NCI-H1694 (cell line): ENCODE results near the gene ITPR1.

Experiments
- DNase-seq: peaks from one replicate; lab custom pipeline; 2025; lab: John Stamatoyannopoulos, UW

Gene ITPR1

GRCh38 chr3:4686619-4687018 is 193.5 kb downstream of the ITPR1 start:
- DNase-seq = no peak

GRCh38 chr3:4687167-4687566 is 194.0 kb downstream of the ITPR1 start:
- no peak for DNase-seq

GRCh38 chr3:4687596-4687995 is 194.4 kb downstream of the ITPR1 start:
- DNase-seq = no peak

GRCh38 chr3:4688411-4688810 is 195.3 kb downstream of the ITPR1 start:
- no peak for DNase-seq

DNA sequence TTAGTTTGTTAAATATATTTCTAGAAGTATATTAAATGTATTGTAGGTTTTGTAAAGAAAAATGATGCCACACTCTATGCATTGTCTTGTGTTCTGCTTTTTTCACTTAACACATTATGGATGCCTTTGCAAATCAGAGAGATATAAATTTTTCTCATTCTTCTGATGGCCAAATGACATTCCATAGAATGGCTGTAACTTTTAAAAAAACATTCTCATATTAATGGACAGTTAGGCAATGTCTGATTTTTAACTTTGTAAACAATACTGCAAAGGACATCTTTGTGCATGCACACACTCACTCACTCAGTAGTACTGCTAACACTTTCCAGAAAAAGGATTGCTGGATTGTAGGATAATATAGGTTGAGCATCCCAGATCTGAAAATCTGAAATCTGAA is 195.9 kb downstream of the ITPR1 start:
- DNase-seq = no peak

- DNase-seq = no peak
These were observed 197.1 kb downstream of the ITPR1 start for GRCh38 chr3:4690277-4690676.

DNA sequence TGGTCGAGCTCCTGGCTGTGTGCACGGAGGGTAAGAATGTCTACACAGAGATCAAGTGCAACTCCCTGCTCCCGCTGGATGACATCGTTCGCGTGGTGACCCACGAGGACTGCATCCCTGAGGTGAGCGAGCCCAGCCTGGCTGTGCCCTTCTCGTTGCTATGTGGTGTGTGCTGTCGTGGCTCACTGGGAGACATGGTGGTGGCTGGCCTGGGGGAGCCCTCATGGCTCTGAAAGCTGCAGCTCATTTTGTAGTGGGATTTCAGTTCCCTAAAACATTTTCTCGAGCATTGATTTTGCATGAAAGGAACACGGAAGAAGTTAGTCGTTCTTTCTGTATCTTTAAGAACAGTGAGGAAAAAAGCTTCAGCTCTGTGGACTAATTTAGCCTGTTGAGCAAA is 200.5 kb downstream of the ITPR1 start:
- DNase-seq = no peak

GRCh38 chr3:4695846-4696245 is 202.7 kb downstream of the ITPR1 start:
- DNase-seq = no peak

DNA sequence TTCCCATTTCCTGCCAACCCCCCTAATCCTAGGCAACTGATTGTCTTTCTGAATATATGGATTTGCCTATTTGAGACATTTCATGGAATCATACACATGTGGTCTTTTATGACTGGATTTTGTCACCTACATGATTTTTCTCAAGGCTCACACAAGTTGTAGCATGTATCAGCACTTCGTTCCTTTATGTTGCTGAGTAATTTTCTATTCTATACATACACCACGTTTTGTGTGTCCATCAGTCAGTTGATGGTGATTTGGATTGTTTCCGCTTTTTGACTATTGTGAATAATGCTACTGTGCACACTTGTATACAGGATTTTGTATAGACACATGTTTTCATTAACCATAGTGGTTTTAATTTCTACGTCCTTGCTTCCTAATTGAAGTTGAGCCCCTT is 203.1 kb downstream of the ITPR1 start:
- DNase-seq = no peak

GRCh38 chr3:4698125-4698821 is 205.1 kb downstream of the ITPR1 start:
- no peak for DNase-seq

- DNase-seq = no peak
These were observed 209.9 kb downstream of the ITPR1 start for GRCh38 chr3:4703054-4703480.

GRCh38 chr3:4704552-4704951 is 211.4 kb downstream of the ITPR1 start:
- no peak for DNase-seq

DNA sequence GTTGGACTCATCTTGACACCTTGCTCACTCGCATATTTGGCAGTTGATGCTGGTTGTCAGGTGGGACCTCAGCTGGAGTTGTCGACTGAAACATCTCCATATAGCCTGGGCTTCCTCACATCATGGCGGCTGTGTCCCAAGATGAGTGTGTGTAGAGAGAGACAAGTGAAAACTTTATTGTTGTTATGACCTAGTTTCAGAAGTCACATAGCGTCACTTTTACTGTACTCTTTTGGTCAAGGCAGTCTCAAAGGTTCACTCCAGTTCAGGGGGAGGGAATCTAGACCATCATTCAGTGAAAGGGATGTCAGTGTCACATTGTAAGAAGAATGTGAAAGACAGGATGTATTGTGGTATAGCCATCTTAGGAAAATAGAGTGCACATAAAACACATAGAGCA is 214.2 kb downstream of the ITPR1 start:
- no peak for DNase-seq

- DNase-seq = no peak
These were observed 215.1 kb downstream of the ITPR1 start for GRCh38 chr3:4708230-4708629.

DNA sequence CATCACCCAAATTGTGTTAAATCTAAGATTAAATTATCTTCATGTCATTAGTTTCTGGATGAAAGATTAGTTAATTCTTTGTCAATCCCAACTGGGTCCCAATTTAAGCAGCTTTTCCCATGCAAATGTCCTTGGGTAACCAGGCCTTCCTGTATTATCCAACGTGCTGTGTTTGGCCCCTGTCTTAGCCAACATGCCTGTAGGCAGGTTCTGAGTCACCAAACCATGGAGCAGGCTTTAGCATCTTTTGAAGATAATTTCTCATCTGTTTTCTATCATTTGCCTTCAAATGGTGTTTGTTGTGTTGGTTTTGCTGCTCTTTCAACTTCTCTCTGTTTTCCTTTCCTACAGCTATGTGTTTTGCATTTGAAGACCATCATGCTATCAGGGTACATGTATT is 216.2 kb downstream of the ITPR1 start:
- DNase-seq = no peak

DNA sequence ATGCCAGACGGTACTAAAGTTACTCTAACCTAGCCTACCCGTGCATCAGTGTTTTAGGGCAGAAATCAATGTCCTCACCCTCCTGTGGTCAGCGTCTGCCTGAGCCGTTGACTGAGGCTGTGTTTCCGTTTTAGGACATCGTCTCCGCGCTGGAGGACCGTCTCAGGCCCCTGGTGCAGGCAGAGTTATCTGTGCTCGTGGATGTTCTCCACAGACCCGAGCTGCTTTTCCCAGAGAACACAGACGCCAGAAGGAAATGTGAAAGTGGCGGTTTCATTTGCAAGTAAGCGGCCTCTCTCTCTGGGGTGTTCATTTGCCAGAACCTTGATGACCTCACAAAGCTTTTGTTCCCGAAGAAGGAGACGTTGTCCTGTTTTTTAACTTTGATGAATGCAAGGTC is 217.0 kb downstream of the ITPR1 start:
- DNase-seq = no peak

DNA sequence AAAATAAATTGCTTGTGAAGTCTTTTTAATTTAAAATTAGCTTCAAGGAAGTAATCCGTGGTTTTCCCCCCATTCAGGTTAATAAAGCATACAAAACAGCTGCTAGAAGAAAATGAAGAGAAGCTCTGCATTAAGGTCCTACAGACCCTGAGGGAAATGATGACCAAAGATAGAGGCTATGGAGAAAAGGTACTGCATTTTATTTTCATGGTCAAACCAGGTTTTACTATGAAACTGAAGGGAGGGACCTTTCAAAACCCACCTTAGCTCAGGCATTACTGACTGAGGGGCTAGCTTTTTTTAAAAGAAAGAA is 218.5 kb downstream of the ITPR1 start:
- DNase-seq = no peak

DNA sequence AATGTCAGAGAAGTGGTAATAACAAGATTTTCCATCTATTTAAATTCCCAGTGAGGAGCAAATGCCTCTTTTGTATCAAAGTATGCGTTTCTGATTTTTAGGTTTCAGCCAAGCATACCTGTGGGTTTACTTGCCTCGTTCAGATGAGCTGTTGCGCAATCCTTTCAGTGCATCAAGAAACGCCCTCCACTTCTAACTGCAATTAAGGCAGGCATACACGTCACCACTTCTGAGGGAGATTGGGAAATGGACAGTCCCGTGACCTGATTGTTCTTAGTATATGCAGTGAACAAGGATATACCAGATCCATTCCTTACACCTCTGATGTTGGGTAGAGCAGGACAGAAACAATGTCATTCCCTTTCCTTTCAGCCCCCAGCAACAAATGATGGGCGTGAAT is 219.0 kb downstream of the ITPR1 start:
- DNase-seq = no peak

- no peak for DNase-seq
These were observed 220.9 kb downstream of the ITPR1 start for GRCh38 chr3:4714045-4714444.

DNA sequence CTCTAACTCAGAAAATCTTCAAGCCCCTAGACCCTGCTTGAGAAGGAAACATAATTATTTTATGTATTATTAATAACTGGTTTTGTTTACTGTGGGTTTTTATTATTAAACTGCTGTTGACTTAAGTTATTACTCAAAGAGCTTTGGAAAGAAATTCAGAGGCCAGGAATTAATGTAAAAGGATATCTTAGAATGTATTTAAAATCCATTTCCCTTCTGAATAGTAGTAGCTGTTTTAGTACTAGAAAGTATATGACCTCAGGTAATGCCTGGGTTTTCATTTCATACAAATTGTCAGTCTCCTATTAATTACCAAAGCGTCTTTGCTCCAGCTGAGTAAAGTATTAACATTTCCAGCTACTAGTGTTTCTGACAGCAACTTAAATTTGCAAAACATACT is 223.1 kb downstream of the ITPR1 start:
- DNase-seq = no peak

DNA sequence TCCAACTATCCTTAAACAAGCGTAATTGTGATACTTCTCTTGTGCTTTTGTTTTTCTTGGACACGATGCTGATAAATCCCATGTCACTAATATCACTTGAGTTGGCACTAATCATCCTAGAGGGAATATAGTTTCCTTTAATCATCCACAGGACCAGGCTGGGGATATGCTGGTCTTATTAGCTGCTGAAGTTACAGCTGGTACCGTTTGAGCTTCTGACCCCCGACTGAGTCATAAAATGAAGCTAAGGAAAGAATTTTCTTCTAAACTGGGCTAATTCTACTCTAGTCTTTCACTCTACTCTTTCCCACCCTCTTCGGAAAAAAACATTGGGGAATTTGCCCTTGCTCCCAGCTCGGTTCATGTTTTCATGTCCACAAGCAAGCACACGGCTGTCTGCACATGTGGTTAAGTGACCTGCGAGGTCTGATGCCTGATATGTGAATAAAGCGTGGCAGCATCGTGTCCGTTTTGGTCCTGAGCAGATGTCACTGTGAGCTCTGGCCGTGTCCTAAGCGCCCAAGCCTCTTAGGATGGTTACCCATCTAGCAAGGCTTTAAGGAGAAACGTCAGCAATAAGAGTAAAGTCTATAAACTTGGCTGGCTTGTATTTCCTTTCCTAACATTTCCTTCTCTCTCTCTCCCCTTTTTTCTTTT is 223.7 kb downstream of the ITPR1 start:
- DNase-seq = no peak

- no peak for DNase-seq
These were observed 224.2 kb downstream of the ITPR1 start for GRCh38 chr3:4717363-4717740.

DNA sequence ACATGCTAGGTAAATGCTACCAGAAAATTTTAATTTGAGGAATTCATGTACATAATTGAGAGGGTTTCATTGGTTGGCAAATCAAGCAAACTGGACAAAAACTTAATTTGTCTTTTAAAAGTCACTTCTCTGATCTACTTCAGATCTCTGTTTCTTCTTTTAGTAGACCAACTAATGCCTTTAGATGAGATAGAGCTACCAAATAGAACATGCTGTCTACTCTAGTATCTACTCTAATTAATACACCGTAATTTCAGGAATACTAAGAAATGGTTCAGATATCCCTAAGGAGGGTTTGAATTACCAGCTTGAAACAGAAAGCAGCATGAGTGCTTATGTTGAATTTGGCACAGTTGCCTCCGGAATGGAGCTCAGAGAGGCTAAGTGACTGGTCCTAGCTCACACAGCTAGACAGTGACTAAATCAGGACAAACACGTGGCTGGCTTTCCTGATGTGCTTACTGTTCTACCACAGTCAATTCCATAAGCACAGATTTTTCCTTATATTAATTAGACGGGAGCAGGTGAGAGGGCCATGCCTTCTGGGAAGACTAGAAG is 225.1 kb downstream of the ITPR1 start:
- DNase-seq = no peak

DNA sequence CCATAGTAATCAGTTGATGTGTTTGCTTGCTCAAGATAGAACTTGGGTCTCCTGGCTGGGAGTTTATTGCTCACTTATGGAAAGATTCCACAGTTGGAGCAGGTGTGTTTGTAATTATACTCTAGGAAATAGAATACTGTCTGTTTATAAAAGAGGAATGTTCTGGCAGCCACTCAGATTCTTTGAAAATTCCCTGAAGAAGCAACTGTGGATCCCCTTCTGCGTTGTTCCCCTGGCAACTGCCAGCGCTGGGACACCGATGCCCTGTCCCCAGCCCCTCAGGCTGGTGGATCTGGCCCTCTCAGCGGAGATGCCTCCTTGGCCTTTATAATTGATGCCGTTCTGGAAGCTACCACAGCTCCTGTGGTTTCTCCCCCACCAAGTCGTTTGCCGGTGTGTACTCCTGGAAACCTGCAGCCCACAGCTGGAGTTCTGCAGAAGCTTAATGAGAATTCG is 225.9 kb downstream of the ITPR1 start:
- DNase-seq = no peak
